Right lobe of liver (tissue), 4 donors: ENCODE measurements around the gene SCG2.

Source experiments
- CTCF ChIP-seq, 4 donors: fragments of 200-600 bp in 3 of 4; fragments of 450-650 bp in 1 of 4; IDR thresholded peaks; one replicate each; pipeline versions ENCODE4 v1.5.1 to v1.8.0; 2016 to 2022; ENCODE audit warnings: antibody characterized with exemption in 4 of 4, mild to moderate bottlenecking in 2 of 4
- POLR2A ChIP-seq: fragments of 450-650 bp; IDR thresholded peaks from one replicate; pipeline ENCODE4 v1.6.1; 2017; ENCODE audit warnings: antibody characterized with exemption, mild to moderate bottlenecking
- donor health status: DM: no; HTN: no; CAD: no.
- donor health status: DM: no; HTN: no; CAD: no.
- donor health status: DM: no; HTN: yes; CAD: no.

- TF ChIP-seq CTCF (IDR thresholded peaks at IDR 0.05) (no peak), POLR2A (no peak)
These were observed 31.4 kb downstream of the SCG2 start for GRCh38 chr2:223570784-223571183.
